HG03103 (cell line): Measurements from ENCODE around the gene SCUBE2.

ENCODE experiments used
- ATAC-seq: cut with Tn5 transposase; IDR thresholded peaks from one replicate; pipeline ENCODE4 v1.9.1; 2021; ENCODE audit warnings: low read depth; ENCODE audit not compliant: unreplicated experiment

The SCUBE2 gene

GRCh38 chr11:9049959-9050358 lies 41.4 kb downstream of the SCUBE2 start:
- no peak for ATAC-seq

GRCh38 chr11:9047964-9048523 lies 43.4 kb downstream of the SCUBE2 start:
- ATAC-seq = no peak

GRCh38 chr11:9046481-9046880 lies 44.9 kb downstream of the SCUBE2 start:
- ATAC-seq = no peak

GRCh38 chr11:9042488-9042887 lies 48.9 kb downstream of the SCUBE2 start:
- ATAC-seq = no peak

GRCh38 chr11:9041747-9042146 lies 49.7 kb downstream of the SCUBE2 start:
- ATAC-seq = no peak

GRCh38 chr11:9040410-9040809 lies 51.0 kb downstream of the SCUBE2 start:
- ATAC-seq = no peak

- no peak for ATAC-seq
Measured at GRCh38 chr11:9039863-9040262, 51.5 kb downstream of the SCUBE2 start.

- ATAC-seq = no peak
Measured at GRCh38 chr11:9039198-9039597, 52.2 kb downstream of the SCUBE2 start.

GRCh38 chr11:9038541-9038940 lies 52.9 kb downstream of the SCUBE2 start:
- no peak for ATAC-seq

GRCh38 chr11:9037963-9038362 lies 53.4 kb downstream of the SCUBE2 start:
- ATAC-seq = no peak

- ATAC-seq = no peak
Measured at GRCh38 chr11:9037046-9037780, 54.2 kb downstream of the SCUBE2 start.

GRCh38 chr11:9030601-9031000 lies 60.8 kb downstream of the SCUBE2 start:
- ATAC-seq = no peak

- ATAC-seq = no peak
Measured at GRCh38 chr11:9029422-9029821, 62.0 kb downstream of the SCUBE2 start.

- no peak for ATAC-seq
Measured at GRCh38 chr11:9028581-9028980, 62.8 kb downstream of the SCUBE2 start.

- no peak for ATAC-seq
Measured at GRCh38 chr11:9025101-9025850, 66.1 kb downstream of the SCUBE2 start.

GRCh38 chr11:9022961-9023680 lies 68.3 kb downstream of the SCUBE2 start:
- no peak for ATAC-seq

- ATAC-seq = no peak
Measured at GRCh38 chr11:9020916-9021315, 70.5 kb downstream of the SCUBE2 start.

- no peak for ATAC-seq
Measured at GRCh38 chr11:9019861-9020260, 71.5 kb downstream of the SCUBE2 start.

- ATAC-seq = no peak
Measured at GRCh38 chr11:9017773-9018172, 73.6 kb downstream of the SCUBE2 start.

GRCh38 chr11:9016916-9017642 lies 74.3 kb downstream of the SCUBE2 start:
- ATAC-seq = no peak
